Islet of Langerhans (tissue), 1 donor: ENCODE data around the gene NPR1.
"Not testable (repeated sequence)": the region's sequence is repeated elsewhere in the genome, so short reads cannot be mapped to it uniquely, and the experiment has no call there.

ENCODE experiments used
- FAIRE-seq: peaks from one replicate; lab custom pipeline; 2011; peaks lifted over from hg19 to GRCh38; lab: Jason Lieb, UNC

The NPR1 gene

DNA sequence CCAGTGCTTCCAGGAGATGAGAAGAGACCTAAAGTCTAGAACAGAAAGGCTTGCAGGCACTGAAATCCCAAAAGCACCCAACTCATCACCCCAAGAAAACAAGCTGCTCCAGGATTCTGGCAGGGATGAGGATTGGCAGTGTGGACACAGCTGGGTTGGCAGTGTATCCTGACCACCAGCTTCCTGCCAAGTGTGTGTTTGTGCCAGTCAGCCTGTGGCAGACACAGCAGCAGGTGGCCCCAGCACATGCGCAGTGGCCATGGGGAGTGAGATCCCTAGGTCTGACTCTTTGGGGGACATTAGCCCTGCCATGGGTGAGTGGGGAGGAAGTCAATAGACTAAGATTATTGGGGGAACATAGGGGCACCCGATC is 28.6 kb upstream of the NPR1 start:
- FAIRE-seq, result no peak

DNA sequence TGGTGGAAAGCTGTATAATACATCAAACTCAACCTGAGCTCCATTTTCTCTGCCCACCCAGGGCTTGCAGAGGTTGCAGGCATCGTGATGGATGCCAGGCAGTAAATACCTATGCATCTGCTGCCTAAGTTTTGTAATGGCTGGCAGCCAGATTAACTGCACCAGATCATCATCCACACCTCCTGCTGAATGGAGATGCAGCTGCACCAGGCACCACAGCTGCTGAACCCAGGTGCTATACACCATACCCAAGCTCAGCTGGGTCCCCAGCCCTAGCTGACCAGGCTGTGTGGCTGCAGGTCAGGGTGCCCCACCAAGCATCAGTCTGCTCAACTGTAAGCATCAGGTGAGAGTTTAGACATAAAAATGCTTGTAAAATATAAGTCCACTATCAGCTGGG is 26.7 kb upstream of the NPR1 start:
- no peak for FAIRE-seq

DNA sequence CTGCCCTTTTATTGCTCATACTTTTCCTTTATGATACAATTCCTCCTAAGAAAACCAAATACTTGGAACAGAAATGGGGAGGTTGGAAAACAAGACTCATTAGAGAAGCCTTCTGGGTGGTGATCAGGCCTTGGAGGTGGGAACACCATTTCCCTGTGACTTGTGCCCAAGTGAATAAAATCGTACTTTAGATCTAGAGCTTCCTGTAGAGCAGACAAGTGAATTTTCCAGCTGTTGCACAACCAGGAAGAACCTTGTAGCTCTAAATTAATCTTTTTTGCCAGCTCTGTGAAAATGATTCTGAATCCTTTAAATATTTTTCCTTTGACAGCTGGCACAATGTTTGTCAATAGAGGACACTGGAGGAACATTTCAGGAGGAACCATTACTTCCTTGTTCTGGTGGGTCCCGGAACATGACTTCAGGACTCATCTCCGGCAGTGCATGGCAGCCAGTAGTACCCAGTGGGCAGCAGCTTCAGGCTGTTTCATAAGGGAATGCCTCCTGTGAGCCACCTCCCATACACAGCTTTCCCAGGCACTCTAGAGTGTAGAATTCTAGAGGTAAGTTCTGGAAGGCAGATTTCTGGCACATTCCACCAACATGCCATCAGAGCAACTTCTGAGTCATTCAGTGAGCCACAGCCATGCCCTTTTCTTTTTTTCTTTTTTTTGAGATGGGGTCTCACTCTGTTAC is 25.5 kb upstream of the NPR1 start:
- no peak for FAIRE-seq

DNA sequence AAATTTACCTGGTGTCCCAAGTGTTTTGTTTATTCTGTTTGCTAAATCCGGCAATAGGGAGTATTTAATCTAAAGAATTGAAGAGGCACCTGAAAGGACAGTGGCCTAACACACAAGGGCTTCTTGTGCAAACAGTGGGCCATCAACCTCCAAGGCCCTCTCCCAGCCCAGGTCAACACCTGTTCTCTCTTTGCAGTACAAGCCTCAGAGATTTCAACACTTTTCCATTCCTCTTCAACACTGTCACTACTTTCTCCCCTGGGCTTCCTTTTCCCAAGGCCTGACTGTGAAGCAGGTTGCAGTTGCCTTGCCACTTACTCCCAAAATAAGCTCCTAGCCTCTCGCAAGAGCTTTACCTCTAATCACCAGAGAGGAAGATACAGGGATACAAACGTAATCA is 23.2 kb upstream of the NPR1 start:
- FAIRE-seq, result no peak

DNA sequence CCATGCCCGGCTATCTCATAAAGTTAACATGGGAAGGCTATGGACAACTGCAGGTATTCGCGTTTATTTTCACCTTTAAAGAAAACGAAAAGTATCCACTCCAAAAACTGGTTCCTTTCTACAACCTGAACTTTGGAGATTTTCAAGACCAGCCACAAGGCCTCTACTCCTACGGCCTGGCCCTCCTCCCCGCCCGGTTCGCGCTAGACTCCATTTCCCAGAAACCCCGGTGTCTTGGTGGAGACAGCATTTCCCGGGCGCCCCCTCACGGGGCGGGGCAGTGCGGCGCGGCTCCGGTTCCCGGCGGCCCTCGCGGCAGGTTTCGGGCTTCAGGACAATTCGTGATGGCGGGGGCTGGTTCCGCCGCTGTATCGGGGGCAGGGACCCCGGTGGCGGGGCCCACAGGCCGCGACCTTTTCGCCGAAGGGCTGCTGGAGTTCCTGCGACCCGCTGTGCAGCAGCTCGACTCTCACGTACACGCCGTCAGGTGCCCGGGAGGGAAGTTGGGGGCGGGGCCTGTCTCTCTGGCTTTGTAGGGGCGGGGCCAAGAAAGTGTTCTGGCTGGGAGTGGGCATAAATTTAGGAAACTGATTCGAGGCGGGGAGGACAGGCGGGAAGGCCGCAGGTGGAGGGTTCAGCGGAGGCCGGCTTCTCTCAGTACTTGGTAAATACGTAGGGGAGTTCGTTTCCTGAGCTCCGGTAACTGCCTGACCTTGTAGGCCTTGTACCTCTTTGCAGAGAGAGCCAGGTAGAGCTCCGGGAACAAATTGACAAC is 19.9 kb upstream of the NPR1 start, which contains the start of gene SNAPIN:
Gene SNAPIN (plus strand): TSS at position 304 of the 775 bp plus-strand sequence. CDS start 41 bp downstream, at position 345.
- FAIRE-seq, result no peak

DNA sequence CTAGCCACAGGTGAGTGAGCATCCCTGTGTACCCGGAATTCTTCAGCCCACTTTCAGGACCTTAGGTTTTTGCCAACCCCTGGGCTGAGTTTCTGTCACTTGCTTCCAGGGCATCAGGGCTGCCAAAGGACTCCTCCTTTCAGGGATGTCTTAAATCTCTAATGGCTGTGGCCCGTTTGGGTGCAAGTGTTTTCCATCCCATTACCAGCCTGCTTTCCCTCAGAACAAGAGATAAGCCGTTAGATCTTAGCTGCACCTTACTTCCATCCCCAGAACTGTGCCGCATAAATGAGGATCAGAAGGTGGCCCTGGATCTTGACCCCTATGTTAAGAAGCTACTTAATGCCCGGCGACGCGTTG is 19.3 kb upstream of the NPR1 start:
- no peak for FAIRE-seq

DNA sequence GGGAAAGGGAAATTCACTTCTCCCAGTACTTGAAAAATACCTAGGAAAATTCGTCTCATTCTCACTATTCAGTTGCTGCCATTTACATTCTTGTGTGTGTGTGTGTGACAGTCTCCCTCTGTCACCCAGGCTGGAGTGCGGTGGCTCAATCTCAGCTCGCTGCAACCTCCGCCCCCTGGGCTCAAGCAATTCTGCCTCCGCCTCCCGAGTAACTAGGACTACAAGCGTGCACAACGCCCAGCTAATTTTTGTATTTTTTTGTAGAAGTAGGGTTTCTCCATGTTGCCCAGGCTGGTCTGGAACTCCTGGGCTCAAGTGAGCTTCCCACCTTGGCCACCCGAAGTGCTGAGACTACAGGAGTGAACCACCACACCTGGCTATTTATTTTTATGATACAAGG is 18.8 kb upstream of the NPR1 start:
- no peak for FAIRE-seq

DNA sequence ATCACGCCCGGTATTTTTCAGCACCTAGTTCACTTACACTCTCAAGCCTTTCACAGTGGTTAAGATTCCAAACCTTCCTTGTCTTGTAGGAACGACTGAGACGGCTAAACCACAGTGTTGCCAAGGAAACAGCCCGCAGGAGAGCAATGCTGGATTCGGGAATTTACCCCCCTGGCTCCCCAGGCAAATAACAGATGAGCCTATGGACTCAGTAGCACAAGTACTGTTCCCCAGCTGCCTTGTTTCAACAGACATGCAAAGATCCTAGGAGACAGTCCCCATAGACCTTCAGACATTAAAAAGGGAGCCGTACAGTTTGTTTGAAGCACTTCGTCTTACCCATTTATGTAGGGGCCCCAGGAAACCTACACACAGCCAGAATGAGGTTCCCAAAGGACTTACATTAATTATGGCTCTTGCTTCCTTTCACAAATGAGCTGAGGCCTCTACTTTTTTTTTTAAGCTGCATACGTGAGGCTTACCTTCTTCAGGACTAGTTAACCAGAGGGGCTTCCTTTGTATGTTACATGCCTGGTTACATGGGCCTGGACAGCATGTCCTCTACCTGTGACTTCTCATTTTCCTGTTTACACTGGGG is 17.3 kb upstream of the NPR1 start:
- FAIRE-seq, result no peak

DNA sequence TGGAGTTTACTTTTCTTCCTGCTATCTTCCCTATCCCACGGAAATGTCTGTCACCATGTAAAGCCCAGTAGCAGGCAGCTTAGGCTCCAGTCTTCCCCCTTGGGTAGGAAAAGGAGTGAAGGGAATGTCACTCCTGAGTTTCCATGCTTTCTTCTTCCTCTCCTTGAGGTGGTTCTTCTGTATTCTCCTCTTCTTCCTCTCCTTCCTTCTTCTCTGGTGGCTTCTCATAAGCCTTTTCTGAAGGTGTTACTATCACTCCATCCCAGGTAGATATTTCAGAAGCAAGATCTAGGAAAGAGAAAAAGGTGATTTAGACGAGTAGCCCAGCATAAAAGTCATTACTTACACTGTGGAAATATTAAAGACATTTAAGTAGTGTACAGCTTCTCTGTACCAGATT is 16.2 kb upstream of the NPR1 start:
- no peak for FAIRE-seq

DNA sequence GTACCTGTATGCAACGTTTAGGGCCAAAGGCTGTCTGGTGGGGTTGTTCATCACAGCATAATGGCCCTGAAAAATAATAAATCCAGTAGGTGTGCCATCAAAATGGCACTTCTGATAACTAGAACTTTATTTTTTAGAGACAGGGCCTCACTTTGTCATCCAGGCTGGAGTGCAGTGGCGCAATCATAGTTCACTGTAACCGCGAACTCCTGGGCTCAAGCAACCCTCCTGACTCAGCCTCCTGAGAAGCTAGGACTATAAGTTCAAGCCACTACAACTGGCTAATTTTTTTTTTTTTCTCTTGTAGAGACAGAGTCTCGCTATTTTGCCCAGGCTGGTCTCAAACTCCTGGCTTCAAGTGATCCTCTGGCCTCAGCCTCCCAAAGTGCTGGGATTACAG is 15.3 kb upstream of the NPR1 start:
- no peak for FAIRE-seq

DNA sequence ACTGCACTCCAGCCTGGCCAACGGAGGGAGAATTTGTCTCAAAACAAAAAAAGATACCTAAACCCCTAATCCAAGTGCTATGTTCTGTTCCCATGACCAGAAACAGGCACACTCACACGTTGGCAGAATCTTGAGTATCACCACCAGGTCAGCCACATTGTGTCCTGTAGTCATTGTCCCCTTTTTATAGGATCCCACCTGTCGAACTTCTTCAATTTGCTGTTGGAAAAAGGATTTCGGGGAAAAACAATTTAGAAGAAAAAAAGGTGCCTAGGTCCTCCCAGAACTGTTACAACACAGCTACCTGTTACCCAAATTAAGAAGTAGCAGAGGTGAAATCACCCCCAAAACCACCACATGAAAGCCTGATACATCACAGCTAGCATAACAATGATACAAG is 11.0 kb upstream of the NPR1 start:
- FAIRE-seq, result no peak

DNA sequence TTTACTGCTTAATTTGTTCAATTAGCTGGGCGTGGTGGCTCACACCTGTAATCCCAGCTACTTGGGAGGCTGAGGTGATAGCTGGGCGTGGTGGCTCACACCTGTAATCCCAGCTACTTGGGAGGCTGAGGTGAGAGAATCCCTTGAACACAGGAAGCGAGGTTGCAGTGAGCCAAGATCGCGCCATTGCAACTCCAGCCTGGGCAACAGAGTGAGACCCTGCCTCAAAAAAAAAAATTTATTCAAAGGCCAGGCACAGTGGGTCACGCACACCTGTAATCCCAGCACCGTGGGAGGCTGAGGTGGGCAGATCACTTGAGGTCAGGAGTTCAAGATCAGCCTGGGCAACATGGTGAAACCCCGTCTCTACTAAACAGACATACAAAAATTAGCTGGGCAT is 9.8 kb upstream of the NPR1 start:
- FAIRE-seq, result not testable (repeated sequence)

DNA sequence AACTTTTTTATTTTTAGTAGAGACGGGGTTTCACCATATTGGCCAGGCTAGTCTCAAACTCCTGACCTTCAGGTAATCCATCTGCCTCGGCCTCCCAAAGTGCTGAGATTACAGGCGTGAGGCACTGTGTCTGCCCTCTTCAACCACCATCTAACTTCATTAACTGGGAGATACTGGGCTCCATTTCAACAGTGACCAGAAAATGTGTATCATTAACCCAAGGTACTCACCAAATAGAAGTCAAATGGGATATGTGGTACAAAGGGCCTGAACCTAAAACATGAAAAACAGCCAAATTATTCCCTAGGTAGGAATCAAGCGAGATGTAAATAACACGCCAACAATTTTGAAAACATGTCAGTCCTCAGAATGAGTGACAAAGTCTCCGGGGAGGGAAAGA is 8.9 kb upstream of the NPR1 start:
- no peak for FAIRE-seq

DNA sequence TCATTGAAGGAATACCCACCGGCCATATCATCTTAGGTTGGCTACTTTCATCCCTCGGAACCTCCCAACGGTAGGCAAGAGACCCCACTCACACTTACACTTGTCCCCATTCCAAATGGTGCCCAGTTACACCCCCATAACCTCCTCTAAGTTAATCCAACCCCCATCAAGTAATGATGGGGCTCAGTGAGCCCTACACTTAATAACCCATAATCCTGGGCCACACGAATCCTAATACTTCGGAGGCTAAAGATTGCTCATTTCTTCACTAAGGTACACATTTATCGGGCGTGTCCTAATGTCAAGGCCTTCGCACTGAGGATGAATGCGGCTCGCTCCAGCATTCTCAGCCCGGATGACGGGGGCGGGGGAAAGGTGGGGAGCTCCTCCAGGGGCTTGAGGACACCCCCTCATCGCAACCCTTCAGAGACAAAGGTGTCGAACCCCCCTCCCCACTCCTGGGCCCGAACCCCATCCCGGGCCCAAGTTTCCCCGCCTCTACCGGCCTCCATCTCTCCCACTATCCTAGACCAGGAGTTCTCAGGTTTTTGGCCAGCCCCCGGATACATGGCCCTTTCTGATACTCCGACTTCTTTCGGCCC is 8.1 kb upstream of the NPR1 start:
- no peak for FAIRE-seq

DNA sequence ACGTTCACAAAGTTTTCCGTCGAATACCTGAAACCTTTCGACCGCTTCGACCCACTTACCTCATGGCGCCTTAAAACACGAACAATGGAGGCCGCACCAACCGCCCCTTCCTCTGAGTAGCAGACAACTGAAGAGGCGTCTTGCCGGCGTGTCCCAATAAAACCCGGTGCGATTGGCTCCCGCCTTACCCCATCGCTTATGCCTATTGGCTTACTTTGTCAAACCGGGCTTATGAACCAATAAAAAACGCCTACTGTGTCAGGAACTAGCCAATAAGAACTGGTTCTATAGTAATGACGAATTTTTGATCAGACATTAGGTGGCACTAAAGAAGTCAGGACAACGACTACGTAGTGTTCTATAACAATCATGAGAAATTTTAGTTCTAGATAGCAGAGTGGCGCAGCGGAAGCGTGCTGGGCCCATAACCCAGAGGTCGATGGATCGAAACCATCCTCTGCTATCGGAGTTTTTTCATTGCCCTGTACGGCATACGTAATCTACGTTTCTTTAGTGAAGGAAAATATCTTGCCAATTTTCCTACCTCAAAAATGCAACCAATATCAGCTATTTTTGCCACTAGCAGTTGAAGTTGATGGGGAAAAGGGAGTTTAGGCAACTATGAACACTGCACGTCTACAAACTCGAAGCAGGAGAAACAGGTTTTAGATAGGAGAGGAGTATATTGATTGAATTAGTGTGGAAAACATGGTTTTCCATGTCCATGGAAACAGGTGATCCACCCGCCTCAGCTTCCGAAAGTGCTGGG is 7.4 kb upstream of the NPR1 start, which contains the start of gene ILF2:
Gene ILF2 (minus strand): TSS at position 135 of the 769 bp plus-strand sequence. CDS start 71 bp downstream, at position 64.
- peak; percentile 100 for FAIRE-seq

DNA sequence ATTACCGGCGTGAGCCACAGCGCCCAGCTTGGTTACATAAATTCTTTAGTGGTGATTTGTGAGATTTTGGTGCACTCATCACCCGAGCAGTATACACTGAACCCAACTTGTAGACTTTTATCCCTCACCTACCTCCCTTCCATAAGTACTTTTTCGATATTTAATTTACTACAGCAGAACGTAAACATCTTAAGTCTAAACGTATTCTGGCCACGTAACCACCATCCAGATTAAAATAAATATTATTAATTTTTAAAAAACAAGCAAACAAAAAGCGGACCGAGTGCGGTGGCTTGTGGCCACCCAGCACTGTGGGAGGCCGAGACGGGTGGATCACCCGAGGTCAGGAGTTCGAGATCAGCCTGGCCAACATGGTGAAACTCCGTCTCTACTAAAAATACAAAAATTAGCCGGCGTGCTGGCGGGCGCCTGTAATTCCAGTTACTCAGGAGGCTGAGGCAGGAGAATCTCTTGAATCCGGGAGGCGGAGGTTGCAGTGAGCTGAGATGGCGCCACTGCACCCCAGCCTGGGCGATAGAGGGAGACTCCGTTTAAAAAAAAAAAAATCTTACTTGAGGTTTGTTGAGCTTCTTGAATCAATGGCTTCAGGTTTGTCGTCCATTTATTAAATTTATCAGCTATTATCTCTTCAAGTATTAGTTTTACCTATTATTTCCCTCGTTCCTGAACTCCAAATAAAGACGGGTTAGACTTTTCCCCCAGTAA is 6.7 kb upstream of the NPR1 start:
- FAIRE-seq, result not testable (repeated sequence)

DNA sequence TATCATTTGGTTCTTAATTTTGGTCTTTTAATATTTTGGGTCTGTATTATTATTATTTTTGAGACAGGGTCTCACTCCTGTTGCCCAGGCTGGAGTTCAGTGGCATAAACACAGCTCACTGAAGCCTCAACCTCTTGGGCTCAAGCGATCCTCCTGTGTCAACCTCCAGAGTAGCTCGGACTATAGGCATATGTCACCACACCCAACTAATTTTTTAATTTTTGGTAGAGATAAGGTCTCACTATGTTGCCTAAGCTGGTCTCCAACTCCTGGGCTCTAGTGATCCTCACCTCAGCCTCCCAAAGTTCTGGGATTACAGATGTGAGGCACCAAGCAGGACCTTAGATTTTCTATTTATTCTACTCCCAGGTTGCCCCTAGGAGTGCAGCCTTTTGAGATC is 5.0 kb upstream of the NPR1 start:
- FAIRE-seq, result no peak

DNA sequence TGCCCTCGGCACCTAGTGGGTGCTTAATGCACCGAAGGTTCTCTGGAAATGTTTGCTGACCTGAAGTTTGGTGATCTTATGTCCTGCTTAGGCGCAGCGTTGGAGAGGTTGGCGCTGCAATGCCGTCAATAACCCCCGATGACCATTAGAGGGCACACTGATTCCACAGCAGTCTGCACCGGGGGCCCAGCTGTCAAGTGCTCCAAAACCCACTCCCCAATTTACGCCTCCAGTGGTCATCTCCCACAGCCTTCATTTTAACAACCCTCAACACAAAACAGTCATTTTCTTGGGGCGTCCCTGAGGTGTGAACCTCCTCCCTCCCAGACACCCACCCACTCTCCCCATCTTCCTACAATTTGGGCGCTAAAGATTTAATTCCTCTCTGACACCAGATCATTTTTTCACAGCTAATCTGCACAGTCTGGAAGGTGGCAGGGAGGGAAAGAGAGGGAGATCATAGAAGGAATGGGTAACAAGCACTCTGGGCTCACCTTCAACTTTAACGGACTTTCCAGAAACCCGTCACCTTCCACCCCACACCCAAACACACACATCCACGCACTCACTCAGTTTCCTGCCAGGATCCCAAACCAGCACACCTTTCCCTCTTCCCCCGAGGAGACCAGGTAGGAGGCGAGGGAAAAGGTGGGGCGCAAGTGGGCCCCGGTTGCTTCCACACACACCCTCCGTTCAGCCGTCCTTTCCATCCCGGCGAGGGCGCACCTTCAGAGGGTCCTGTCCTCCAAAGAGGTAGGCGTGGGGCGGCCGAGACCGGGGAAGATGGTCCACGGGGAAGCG is 570 bp upstream of the NPR1 start:
- peak; percentile 58 for FAIRE-seq

DNA sequence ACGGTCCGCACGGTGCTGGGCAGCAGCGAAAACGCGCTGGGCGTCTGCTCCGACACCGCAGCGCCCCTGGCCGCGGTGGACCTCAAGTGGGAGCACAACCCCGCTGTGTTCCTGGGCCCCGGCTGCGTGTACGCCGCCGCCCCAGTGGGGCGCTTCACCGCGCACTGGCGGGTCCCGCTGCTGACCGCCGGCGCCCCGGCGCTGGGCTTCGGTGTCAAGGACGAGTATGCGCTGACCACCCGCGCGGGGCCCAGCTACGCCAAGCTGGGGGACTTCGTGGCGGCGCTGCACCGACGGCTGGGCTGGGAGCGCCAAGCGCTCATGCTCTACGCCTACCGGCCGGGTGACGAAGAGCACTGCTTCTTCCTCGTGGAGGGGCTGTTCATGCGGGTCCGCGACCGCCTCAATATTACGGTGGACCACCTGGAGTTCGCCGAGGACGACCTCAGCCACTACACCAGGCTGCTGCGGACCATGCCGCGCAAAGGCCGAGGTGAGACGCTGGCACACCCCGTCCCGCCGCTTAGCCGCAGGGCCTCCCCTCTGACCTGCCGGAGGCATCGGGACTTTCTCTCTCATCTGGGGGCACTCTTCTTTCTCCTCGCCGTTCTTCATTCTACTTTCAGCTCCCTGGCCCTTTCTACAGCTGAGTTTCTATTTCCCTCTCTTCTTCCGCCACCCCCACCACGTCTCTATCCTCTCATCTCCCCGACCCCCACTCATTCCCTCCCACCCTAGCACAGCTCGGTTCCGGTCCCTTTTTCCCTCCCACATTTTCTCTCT is 1.0 kb downstream of the NPR1 start:
- FAIRE-seq, result no peak

DNA sequence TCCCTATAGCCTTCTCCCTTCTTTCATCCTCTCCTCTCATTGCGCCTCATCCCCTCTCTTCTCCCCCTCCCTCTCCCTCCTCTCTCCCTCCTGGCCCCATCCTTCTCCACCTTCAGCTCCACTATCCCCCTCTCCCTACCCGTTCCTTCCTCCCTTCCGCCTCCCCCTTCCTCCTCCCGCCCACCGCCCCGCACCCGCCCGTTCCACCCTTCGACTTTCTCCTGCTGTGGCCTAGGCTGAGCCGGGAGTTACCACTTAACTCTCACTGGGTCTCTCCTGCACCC is 1.6 kb downstream of the NPR1 start:
- no peak for FAIRE-seq
